K562 (cell line): ENCODE results near the gene ANKFN1. TPM values are rescaled to one million over a fixed set of nuclear protein-coding genes. Genes with fewer than 3 reads are reported as not detected.

ENCODE experiments used
- ATAC-seq: fragments of 200-7000 bp; cut with Tn5 transposase; 3 replicates; pipeline ENCODE4 v1.9.1; 2020; ENCODE audit warnings: moderate library complexity
- BruUV-seq: library from RNA; stranded (reverse); fragments of 400-500 nt; replicated peaks from 2 replicates; lab custom pipeline; 2021; lab: Mats Ljungman, UMichigan
- CTCF ChIA-PET: fragments of 300-600 bp; formaldehyde crosslinking; extraction: SDS; loops from one replicate; lab custom pipeline; 2021; ENCODE audit warnings: low intra/inter-chr PET ratio; lab: Yijun Ruan, JAX
- POLR2A ChIA-PET: fragments of 300-600, 350-650 bp; sonication (Branson Sonifier 250); formaldehyde crosslinking; extraction: SDS; loops from one replicate; lab custom pipeline; 2021; ENCODE audit warnings: antibody characterized with exemption, inconsistent platforms; lab: Yijun Ruan, JAX
- DNase-seq, 4 experiments: peaks; one replicate each; pipeline versions ENCODE4 v3.0.0 to v3.0.0-alpha.2; 2011 to 2018; ENCODE audit warnings: low spot score in 3 of 4, mixed read lengths in 3 of 4; ENCODE audit errors: extremely low read depth in 1 of 4
- FAIRE-seq: peaks from 2 replicates; lab custom pipeline; 2011; peaks lifted over from hg19 to GRCh38; lab: Jason Lieb, UNC
- H2AFZ ChIP-seq: 2 replicates; pipeline ENCODE4 v1.6.0; 2011; ENCODE audit warnings: low read depth, low read length, control low read depth, inconsistent platforms
- H3K27ac ChIP-seq: fragments of 200-600 bp; 3 replicates; pipeline ENCODE4 v1.8.0; 2011; ENCODE audit warnings: low read depth, mild to moderate bottlenecking, control low read depth, inconsistent platforms, low read length, moderate library complexity, mixed read lengths; ENCODE audit errors: extremely low read depth
- H3K27me3 ChIP-seq, 2 experiments: fragments of 300-600 bp in 1 of 2; 2 replicates in 1 of 2; 3 replicates in 1 of 2; pipeline versions ENCODE4 v1.6.0 to v1.8.0; 2011; ENCODE audit warnings: inconsistent platforms in 2 of 2, low read length in 2 of 2, mild to moderate bottlenecking in 1 of 2, mixed read lengths in 1 of 2, moderate library complexity in 1 of 2; ENCODE audit not compliant: control insufficient read depth in 2 of 2, insufficient read depth in 2 of 2
- H3K36me3 ChIP-seq: fragments of 300-600 bp; 3 replicates; pipeline ENCODE4 v1.8.0; 2011; ENCODE audit warnings: mild to moderate bottlenecking, low read length, inconsistent platforms; ENCODE audit not compliant: control insufficient read depth, insufficient read depth
- H3K4me1 ChIP-seq, 2 experiments: fragments of 200-600 bp in 1 of 2; replicated peaks in 1 of 2; 2 replicates in 1 of 2; 3 replicates in 1 of 2; pipeline versions ENCODE4 v1.5.1 to v1.8.0; 2011; ENCODE audit warnings: inconsistent platforms in 2 of 2, low read length in 2 of 2, mild to moderate bottlenecking in 1 of 2, mixed read lengths in 1 of 2, moderate library complexity in 1 of 2; ENCODE audit not compliant: control insufficient read depth in 2 of 2, insufficient read depth in 2 of 2
- H3K4me2 ChIP-seq: 2 replicates; pipeline ENCODE4 v1.6.1; 2011; ENCODE audit warnings: low read length, control low read depth, inconsistent platforms, mixed read lengths; ENCODE audit not compliant: insufficient read depth
- H3K4me3 ChIP-seq: fragments of 200-600 bp; sonication (generic), shearing (Covaris generic); 2 replicates; pipeline ENCODE4 v1.5.1; 2016; ENCODE audit warnings: control low read depth, inconsistent platforms
- H3K79me2 ChIP-seq: fragments of 200-600 bp; 3 replicates; pipeline ENCODE4 v1.8.0; 2011; ENCODE audit warnings: low read length, inconsistent platforms; ENCODE audit not compliant: control insufficient read depth, insufficient read depth
- H3K9ac ChIP-seq, 2 experiments: 2 replicates each; pipeline versions ENCODE4 v1.6.0 to v1.6.1; 2011; ENCODE audit warnings: low read depth in 2 of 2, low read length in 2 of 2, control low read depth in 1 of 2, inconsistent platforms in 1 of 2, mild to moderate bottlenecking in 1 of 2, mixed read lengths in 1 of 2; ENCODE audit not compliant: insufficient read depth in 1 of 2
- H3K9me1 ChIP-seq: one replicate; pipeline ENCODE4 v1.6.0; 2011; ENCODE audit warnings: inconsistent platforms, mild to moderate bottlenecking, low read length, moderate library complexity; ENCODE audit not compliant: control insufficient read depth, insufficient read depth
- H3K9me3 ChIP-seq: replicated peaks from 2 replicates; pipeline ENCODE4 v1.5.1; 2011; ENCODE audit warnings: low read depth, low read length, inconsistent platforms; ENCODE audit not compliant: control insufficient read depth, insufficient read depth
- H4K20me1 ChIP-seq: replicated peaks from 2 replicates; pipeline ENCODE4 v1.6.1; 2011; ENCODE audit warnings: low read length, inconsistent platforms, mixed read lengths; ENCODE audit not compliant: control insufficient read depth, insufficient read depth
- CHAMP1 ChIP-seq: fragments of 450-650 bp; IDR thresholded peaks from 2 replicates; pipeline ENCODE4 v1.6.1; 2016; ENCODE audit warnings: mild to moderate bottlenecking
- EWSR1 ChIP-seq: fragments of 450-650 bp; IDR thresholded peaks from 2 replicates; pipeline ENCODE4 v1.6.1; 2018; ENCODE audit warnings: borderline replicate concordance, mild to moderate bottlenecking, low read depth, moderate library complexity; ENCODE audit not compliant: partially characterized antibody
- KAT8 ChIP-seq: fragments of 450-650 bp; IDR thresholded peaks from 2 replicates; pipeline ENCODE4 v1.6.1; 2016; ENCODE audit warnings: low read depth, mild to moderate bottlenecking
- NCOA2 ChIP-seq, 2 experiments: fragments of 450-650 bp; IDR thresholded peaks; 2 replicates each; pipeline ENCODE4 v1.6.1; 2018; ENCODE audit warnings: mild to moderate bottlenecking in 2 of 2, moderate library complexity in 1 of 2; ENCODE audit not compliant: partially characterized antibody in 2 of 2
- NCOA6 ChIP-seq: fragments of 450-650 bp; IDR thresholded peaks from 2 replicates; pipeline ENCODE4 v1.6.1; 2017; ENCODE audit warnings: mild to moderate bottlenecking
- SIN3B ChIP-seq: fragments of 450-650 bp; IDR thresholded peaks from 2 replicates; pipeline ENCODE4 v1.6.1; 2017; ENCODE audit warnings: low read depth, mild to moderate bottlenecking, moderate library complexity
- THRAP3 ChIP-seq: fragments of 450-650 bp; IDR thresholded peaks from 2 replicates; pipeline ENCODE4 v1.6.1; 2016; ENCODE audit warnings: mild to moderate bottlenecking, inconsistent platforms, borderline replicate concordance
- ZBTB34 ChIP-seq: fragments of 250-450 bp; sonication (Bioruptor Pico); IDR thresholded peaks from 2 replicates; pipeline ENCODE4 v1.8.0; 2021; ENCODE audit warnings: mild to moderate bottlenecking, moderate library complexity
- ZKSCAN3 ChIP-seq: fragments of 250-450 bp; sonication (Bioruptor Pico); IDR thresholded peaks from 2 replicates; pipeline ENCODE4 v1.4.0; 2020
- ZNF408 ChIP-seq: fragments of 250-450 bp; sonication (Bioruptor Pico); IDR thresholded peaks from 2 replicates; pipeline ENCODE4 v1.4.0; 2020; ENCODE audit warnings: low read depth, mild to moderate bottlenecking, moderate library complexity
- WGBS: fragments of 100-300 bp; shearing (Covaris generic); methylation state at CpG from one replicate; pipeline ENCODE4 v1.1.6; 2016; ENCODE audit warnings: low coverage, mixed read lengths; ENCODE audit not compliant: insufficient coverage; ENCODE audit errors: missing lambda C conversion rate; 5-methylcytosine and 5-hydroxymethylcytosine counted together
- in situ Hi-C: fragments of 300-500 bp; cut with MboI; formaldehyde crosslinking; loops from 4 replicates; pipeline ENCODE4 v1.15.0; 2018; ENCODE audit warnings: inconsistent platforms, mixed read lengths
- intact Hi-C: fragments of 100-400 bp; cut with micrococcal nuclease; formaldehyde crosslinking; loops from 2 replicates; pipeline ENCODE4 v1.14.2; 2022
- polyA plus RNA-seq, 8 experiments: library from polyadenylated mRNA; depleted of rRNA in 4 of 8; stranded (reverse) in 5 of 8; unstranded in 3 of 8; fragments of >200 nt; fragmentation: Nextera tagmentation in 2 of 8; fragmentation: Illumina TruSeq in 1 of 8; extraction: Ambion mirVana in 2 of 8; extraction: Trizol in 1 of 8; gene quantifications; 2 replicates each; pipeline versions ENCODE4 v1.2.1 to v1.2.3, GENCODE V29; 2011 to 2014; ENCODE audit warnings: inconsistent platforms in 1 of 8, missing spikeins in 1 of 8
- total RNA-seq, 7 experiments: library from RNA; depleted of rRNA in 6 of 7; stranded (reverse); fragments of >200 nt in 6 of 7; fragmentation: Illumina TruSeq in 2 of 7; extraction: Trizol in 2 of 7; gene quantifications; 2 replicates each; pipeline versions ENCODE4 v1.2.1 to v1.2.3, GENCODE V29; 2011 to 2021; ENCODE audit warnings: low replicate concordance in 1 of 7

ANKFN1 gene
- total and polyA plus RNA-seq, 9 of the 15 experiments (the other 6 are each of a cell fraction or from before 2014, with no cell fraction given), result 0.04 to 0.39 (median 0.15) TPM; not detected in 1

GRCh38 chr17:56536766-56537165, 383.5 kb downstream of the ANKFN1 start:
- H3K36me3 ChIP-seq, result no peaks in the 10 kb centered on the region
- no peak overlapping the region for H2AFZ ChIP-seq
- in situ Hi-C loops, result no loop called here
- BruUV-seq, result no TSS peak
- CTCF ChIA-PET, result no interaction called here
- intact Hi-C loops, result no loop called here
- H3K27me3 ChIP-seq, result no peaks in the 10 kb centered on the region
- H3K9ac ChIP-seq, result no peak overlapping the region
- WGBS, result 5% methylated on average over 1 of the region's 1 CpG
- no peaks in the 10 kb centered on the region for H3K79me2 ChIP-seq
- no peak overlapping the region for H3K4me3 ChIP-seq
- H3K4me1 ChIP-seq, result no peaks in the 10 kb centered on the region
- H3K9me1 ChIP-seq, result no peaks in the 10 kb centered on the region
- ATAC-seq (no peak), FAIRE-seq (no peak), DNase-seq (no peak)
- H3K27ac ChIP-seq, result no peak overlapping the region
- H3K9me3 ChIP-seq, result no peaks in the 10 kb centered on the region
- TF ChIP-seq KAT8 (no peak), THRAP3 (no peak), ZKSCAN3 (no peak), SIN3B (no peak), NCOA6 (no peak), CHAMP1 (no peak), EWSR1 (no peak), ZNF408 (CRISPR knock-in tag) (no peak), NCOA2 (IDR thresholded peaks at IDR 0.05; ENCODE audit: partially characterized antibody in 2 of 2) (no peak), ZBTB34 (CRISPR knock-in tag) (no peak)
- POLR2A ChIA-PET, result no interaction called here
- no peak overlapping the region for H3K4me2 ChIP-seq
- H4K20me1 ChIP-seq, result no peaks in the 10 kb centered on the region
